A549 treated with dexamethasone at 1 μM for 4 hours (cell line): ENCODE results near the gene TK2. TPM values are rescaled to one million over a fixed set of nuclear protein-coding genes. Genes with fewer than 3 reads are reported as not detected.

Source experiments
- total RNA-seq: library from RNA; stranded (reverse); fragments of 200-300 nt; extraction: Qiagen RNA extraction; gene quantifications from 5 replicates; pipeline ENCODE4 v1.2.3, GENCODE V29; 2022

Gene TK2
- total RNA-seq = 18.6 to 24.3 TPM (median 20.9 TPM) in 5 replicates

GRCh38 chr16:66549284-66550131 lies at the start of gene TK2:
Gene TK2 (minus strand): TSS chr16:66550122. CDS start chr16:66550061, 61 bp downstream.

GRCh38 chr16:66578651-66579531 lies 29.0 kb upstream of the TK2 start, which contains the start of gene CMTM2:
Gene CMTM2 (plus strand): TSS chr16:66579463. CDS start chr16:66579608, 145 bp downstream.

GRCh38 chr16:66566051-66566901 lies 16.4 kb upstream of the TK2 start, which contains the start of gene CMTM1:
Gene CMTM1 (plus strand): TSS chr16:66566439. CDS start chr16:66566514, 75 bp downstream.

GRCh38 chr16:66552286-66553177 lies 2.6 kb upstream of the TK2 start, which contains the start of gene CKLF:
Gene CKLF (plus strand): TSS chr16:66552576. CDS start chr16:66552716, 140 bp downstream.

Other genes starting within 250 kb of the TK2 start
- gene CDH5, start 183.4 kb downstream of the TK2 start, total RNA-seq = 0.15 to 0.25 TPM (median 0.22 TPM) in 5 replicates
- 4.7 to 8.5 TPM (median 6.1 TPM) in 5 replicates for gene BEAN1, start 122.8 kb downstream of the TK2 start, total RNA-seq
- gene CKLF, start 2.5 kb upstream of the TK2 start, total RNA-seq = 61.6 to 69.7 TPM (median 66.1 TPM) in 5 replicates
- gene CMTM1, start 16.3 kb upstream of the TK2 start, total RNA-seq = 0.76 to 2.1 TPM (median 1.4 TPM) in 5 replicates
- not detected in 5 replicates for gene CMTM2, start 29.3 kb upstream of the TK2 start, total RNA-seq
- gene CMTM3, start 54.6 kb upstream of the TK2 start, total RNA-seq = 92.9 to 113 TPM (median 102 TPM) in 5 replicates
- gene CMTM4, start 146.6 kb upstream of the TK2 start, total RNA-seq = 23.2 to 39.8 TPM (median 36.7 TPM) in 5 replicates
- gene DYNC1LI2, start 201.5 kb upstream of the TK2 start, total RNA-seq = 41.5 to 57.9 TPM (median 49.8 TPM) in 5 replicates